ENCODE measurements around the gene C1QL3.

DNA sequence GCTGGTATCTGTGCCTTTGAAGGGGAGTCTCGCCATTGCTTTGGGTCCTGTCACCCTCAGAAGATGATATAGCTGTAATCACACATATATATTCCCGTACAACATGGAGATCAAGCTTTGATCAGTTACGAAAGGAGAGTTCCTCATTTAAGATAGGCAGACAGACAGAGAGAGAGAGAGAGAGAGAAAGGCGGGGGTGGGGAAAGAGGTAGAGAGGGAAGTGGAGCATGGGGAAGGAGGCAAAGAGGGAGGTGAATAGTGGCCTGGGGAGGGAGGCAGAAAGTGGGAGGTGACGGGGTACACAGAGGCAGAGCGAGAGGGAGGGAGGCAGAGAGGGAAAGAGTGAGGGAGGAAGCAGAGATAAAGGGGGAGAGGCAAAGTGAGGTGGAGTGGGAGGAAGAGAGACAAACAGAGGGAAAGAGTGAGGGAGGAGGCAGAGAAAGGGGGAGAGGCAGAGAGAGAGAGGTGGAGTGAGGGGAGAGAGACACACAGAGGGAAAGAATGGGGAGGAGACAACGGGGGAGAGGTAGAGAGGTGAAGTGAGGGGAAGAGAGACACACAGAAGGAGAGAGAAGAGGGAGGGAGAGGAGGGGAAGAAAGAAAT, 44.6 kb upstream of the C1QL3 start:
- TF ChIP-seq, protein P1, sequence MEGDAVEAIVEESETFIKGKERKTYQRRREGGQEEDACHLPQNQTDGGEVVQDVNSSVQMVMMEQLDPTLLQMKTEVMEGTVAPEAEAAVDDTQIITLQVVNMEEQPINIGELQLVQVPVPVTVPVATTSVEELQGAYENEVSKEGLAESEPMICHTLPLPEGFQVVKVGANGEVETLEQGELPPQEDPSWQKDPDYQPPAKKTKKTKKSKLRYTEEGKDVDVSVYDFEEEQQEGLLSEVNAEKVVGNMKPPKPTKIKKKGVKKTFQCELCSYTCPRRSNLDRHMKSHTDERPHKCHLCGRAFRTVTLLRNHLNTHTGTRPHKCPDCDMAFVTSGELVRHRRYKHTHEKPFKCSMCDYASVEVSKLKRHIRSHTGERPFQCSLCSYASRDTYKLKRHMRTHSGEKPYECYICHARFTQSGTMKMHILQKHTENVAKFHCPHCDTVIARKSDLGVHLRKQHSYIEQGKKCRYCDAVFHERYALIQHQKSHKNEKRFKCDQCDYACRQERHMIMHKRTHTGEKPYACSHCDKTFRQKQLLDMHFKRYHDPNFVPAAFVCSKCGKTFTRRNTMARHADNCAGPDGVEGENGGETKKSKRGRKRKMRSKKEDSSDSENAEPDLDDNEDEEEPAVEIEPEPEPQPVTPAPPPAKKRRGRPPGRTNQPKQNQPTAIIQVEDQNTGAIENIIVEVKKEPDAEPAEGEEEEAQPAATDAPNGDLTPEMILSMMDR (IDR thresholded peaks at IDR 0.05): no peak
- TF ChIP-seq EZH2 (IDR thresholded peaks at IDR 0.05): no peak
